ENCODE results near the gene ENG.
"Not testable (repeated sequence)": the region's sequence is repeated elsewhere in the genome, so short reads cannot be mapped to it uniquely, and the experiment has no call there.

ENG gene

GRCh38 chr9:127863191-127863621 is 8.7 kb upstream of the ENG start:
- no peak for DNase-seq (ENCODE audit: low spot score)

GRCh38 chr9:127862075-127863011 is 7.9 kb upstream of the ENG start:
- no peak for DNase-seq (ENCODE audit: low spot score)

- DNase-seq (ENCODE audit: low spot score): no peak
Observed at GRCh38 chr9:127860779-127861178, 6.3 kb upstream of the ENG start.

GRCh38 chr9:127860260-127860659 is 5.8 kb upstream of the ENG start:
- DNase-seq (ENCODE audit: low spot score): no peak

- DNase-seq (ENCODE audit: low spot score): no peak
Observed at GRCh38 chr9:127858041-127858512, 3.6 kb upstream of the ENG start.

GRCh38 chr9:127857278-127857677 is 2.8 kb upstream of the ENG start:
- no peak for DNase-seq (ENCODE audit: low spot score)

- DNase-seq (ENCODE audit: low spot score): no peak
Observed at GRCh38 chr9:127856729-127857116, 2.3 kb upstream of the ENG start.

GRCh38 chr9:127856094-127856728 is 1.8 kb upstream of the ENG start:
- no peak for DNase-seq (ENCODE audit: low spot score)

- no peak for DNase-seq (ENCODE audit: low spot score)
Observed at GRCh38 chr9:127855522-127855921, 1.1 kb upstream of the ENG start.

GRCh38 chr9:127854960-127855359 is 502 bp upstream of the ENG start:
- no peak for DNase-seq (ENCODE audit: low spot score)

GRCh38 chr9:127853312-127854183 is 910 bp downstream of the ENG start:
- DNase-seq (ENCODE audit: low spot score): no peak

- DNase-seq (ENCODE audit: low spot score): no peak
Observed at GRCh38 chr9:127852829-127853228, 1.6 kb downstream of the ENG start.

- no peak for DNase-seq (ENCODE audit: low spot score)
Observed at GRCh38 chr9:127850286-127850830, 4.1 kb downstream of the ENG start.

GRCh38 chr9:127848756-127849504 is 5.5 kb downstream of the ENG start:
- no peak for DNase-seq (ENCODE audit: low spot score)

- DNase-seq (ENCODE audit: low spot score): no peak
Observed at GRCh38 chr9:127847833-127848755, 6.4 kb downstream of the ENG start.

GRCh38 chr9:127847178-127847510 is 7.3 kb downstream of the ENG start:
- DNase-seq (ENCODE audit: low spot score): no peak

- no peak for DNase-seq (ENCODE audit: low spot score)
Observed at GRCh38 chr9:127846443-127847177, 7.8 kb downstream of the ENG start.

- not testable (repeated sequence) for DNase-seq (ENCODE audit: low spot score)
Observed at GRCh38 chr9:127845619-127846018, 8.8 kb downstream of the ENG start.

GRCh38 chr9:127844821-127845359 is 9.6 kb downstream of the ENG start:
- no peak for DNase-seq (ENCODE audit: low spot score)

Data from left forelimb (tissue), 1 donor.